Panc1 (cell line): ENCODE measurements around the gene ZNF823.

Source experiments
- POLR2AphosphoS5 ChIP-seq: IDR thresholded peaks from 2 replicates; pipeline ENCODE4 v1.6.1; 2012; ENCODE audit warnings: mild to moderate bottlenecking, low read depth, low read length, moderate library complexity
- SIN3A ChIP-seq: IDR thresholded peaks from 2 replicates; pipeline ENCODE4 v1.6.1; 2012; ENCODE audit warnings: low read depth, mild to moderate bottlenecking, low read length, moderate library complexity, borderline replicate concordance; ENCODE audit not compliant: insufficient read depth
- TCF7L2 ChIP-seq: IDR thresholded peaks from 2 replicates; pipeline ENCODE4 v1.6.1; 2011; ENCODE audit warnings: mild to moderate bottlenecking, low read depth, low read length, inconsistent platforms
- TF ChIP-seq, protein P1 (sequence below): fragments of 450-650 bp; IDR thresholded peaks from 2 replicates; pipeline ENCODE4 v1.5.1; 2017; ENCODE audit warnings: mild to moderate bottlenecking

DNA sequence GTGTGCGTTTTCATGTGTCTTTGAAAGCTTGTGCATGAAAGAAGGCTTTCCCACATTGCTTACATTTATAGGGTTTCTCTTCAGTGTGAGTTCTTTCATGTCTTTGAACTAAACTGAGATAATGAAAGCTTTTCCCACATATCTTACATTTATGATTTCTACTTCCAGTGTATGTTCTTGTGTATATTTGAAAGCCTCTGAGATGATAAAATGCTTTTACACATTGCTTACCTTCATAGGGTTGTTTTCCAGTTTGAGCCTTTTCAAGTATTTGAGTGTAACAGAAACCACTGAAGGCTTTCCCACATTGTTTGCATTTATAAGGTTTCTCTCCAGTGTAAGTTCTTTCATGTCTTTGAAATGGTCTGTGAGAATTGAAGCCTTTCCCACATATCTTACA lies 18.2 kb upstream of the ZNF823 start:
- TF ChIP-seq TCF7L2 (no peak), SIN3A (no peak), POLR2AphosphoS5 (no peak)
- TF ChIP-seq, protein P1, sequence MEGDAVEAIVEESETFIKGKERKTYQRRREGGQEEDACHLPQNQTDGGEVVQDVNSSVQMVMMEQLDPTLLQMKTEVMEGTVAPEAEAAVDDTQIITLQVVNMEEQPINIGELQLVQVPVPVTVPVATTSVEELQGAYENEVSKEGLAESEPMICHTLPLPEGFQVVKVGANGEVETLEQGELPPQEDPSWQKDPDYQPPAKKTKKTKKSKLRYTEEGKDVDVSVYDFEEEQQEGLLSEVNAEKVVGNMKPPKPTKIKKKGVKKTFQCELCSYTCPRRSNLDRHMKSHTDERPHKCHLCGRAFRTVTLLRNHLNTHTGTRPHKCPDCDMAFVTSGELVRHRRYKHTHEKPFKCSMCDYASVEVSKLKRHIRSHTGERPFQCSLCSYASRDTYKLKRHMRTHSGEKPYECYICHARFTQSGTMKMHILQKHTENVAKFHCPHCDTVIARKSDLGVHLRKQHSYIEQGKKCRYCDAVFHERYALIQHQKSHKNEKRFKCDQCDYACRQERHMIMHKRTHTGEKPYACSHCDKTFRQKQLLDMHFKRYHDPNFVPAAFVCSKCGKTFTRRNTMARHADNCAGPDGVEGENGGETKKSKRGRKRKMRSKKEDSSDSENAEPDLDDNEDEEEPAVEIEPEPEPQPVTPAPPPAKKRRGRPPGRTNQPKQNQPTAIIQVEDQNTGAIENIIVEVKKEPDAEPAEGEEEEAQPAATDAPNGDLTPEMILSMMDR, result no peak
